Bronchial epithelial cell (primary cell): Measurements from ENCODE around the gene SERPINA12. TPM values are rescaled to one million over a fixed set of nuclear protein-coding genes. Genes with fewer than 3 reads are reported as not detected.

ENCODE experiments used
- DNase-seq: peaks from one replicate; pipeline ENCODE4 v3.0.0-alpha.2; 2010; ENCODE audit warnings: low read depth
- FAIRE-seq: peaks from 2 replicates; lab custom pipeline; 2011; peaks lifted over from hg19 to GRCh38; lab: Jason Lieb, UNC
- H3K27me3 ChIP-seq: 2 replicates; pipeline ENCODE4 v1.5.1; 2011; ENCODE audit warnings: low read length; ENCODE audit not compliant: control insufficient read depth, insufficient read depth
- H3K36me3 ChIP-seq: 2 replicates; pipeline ENCODE4 v1.5.1; 2011; ENCODE audit warnings: low read length; ENCODE audit not compliant: control insufficient read depth, insufficient read depth
- H3K4me3 ChIP-seq: 2 replicates; pipeline ENCODE4 v1.5.1; 2011; ENCODE audit warnings: mild to moderate bottlenecking, low read depth, low read length, control low read depth
- total RNA-seq: library from RNA; depleted of rRNA; stranded (reverse); fragments of >200 nt; gene quantifications from 2 replicates; pipeline ENCODE4 v1.2.1, GENCODE V29; 2014
- TF ChIP-seq, protein P1 (sequence below): IDR thresholded peaks from 2 replicates; pipeline ENCODE4 v1.5.1; 2011; ENCODE audit warnings: mild to moderate bottlenecking, moderate library complexity, low read length, control low read depth, inconsistent platforms; ENCODE audit not compliant: insufficient read depth, severe bottlenecking

Gene SERPINA12
- total RNA-seq = not detected in 2 replicates

- H3K4me3 ChIP-seq = no peak within 1 kb of the TSS
- no peaks in the 10 kb centered on the region for H3K36me3 ChIP-seq
- TF ChIP-seq, protein P1, sequence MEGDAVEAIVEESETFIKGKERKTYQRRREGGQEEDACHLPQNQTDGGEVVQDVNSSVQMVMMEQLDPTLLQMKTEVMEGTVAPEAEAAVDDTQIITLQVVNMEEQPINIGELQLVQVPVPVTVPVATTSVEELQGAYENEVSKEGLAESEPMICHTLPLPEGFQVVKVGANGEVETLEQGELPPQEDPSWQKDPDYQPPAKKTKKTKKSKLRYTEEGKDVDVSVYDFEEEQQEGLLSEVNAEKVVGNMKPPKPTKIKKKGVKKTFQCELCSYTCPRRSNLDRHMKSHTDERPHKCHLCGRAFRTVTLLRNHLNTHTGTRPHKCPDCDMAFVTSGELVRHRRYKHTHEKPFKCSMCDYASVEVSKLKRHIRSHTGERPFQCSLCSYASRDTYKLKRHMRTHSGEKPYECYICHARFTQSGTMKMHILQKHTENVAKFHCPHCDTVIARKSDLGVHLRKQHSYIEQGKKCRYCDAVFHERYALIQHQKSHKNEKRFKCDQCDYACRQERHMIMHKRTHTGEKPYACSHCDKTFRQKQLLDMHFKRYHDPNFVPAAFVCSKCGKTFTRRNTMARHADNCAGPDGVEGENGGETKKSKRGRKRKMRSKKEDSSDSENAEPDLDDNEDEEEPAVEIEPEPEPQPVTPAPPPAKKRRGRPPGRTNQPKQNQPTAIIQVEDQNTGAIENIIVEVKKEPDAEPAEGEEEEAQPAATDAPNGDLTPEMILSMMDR = no peak
- no peaks in the 10 kb centered on the region for H3K27me3 ChIP-seq
- FAIRE-seq = no peak
- no peak for DNase-seq
These were observed at the start of gene SERPINA12 for GRCh38 chr14:94509356-94509755. SERPINA12 (minus strand) TSS chr14:94509469; CDS start chr14:94498397, 11,072 bp downstream.

DNA sequence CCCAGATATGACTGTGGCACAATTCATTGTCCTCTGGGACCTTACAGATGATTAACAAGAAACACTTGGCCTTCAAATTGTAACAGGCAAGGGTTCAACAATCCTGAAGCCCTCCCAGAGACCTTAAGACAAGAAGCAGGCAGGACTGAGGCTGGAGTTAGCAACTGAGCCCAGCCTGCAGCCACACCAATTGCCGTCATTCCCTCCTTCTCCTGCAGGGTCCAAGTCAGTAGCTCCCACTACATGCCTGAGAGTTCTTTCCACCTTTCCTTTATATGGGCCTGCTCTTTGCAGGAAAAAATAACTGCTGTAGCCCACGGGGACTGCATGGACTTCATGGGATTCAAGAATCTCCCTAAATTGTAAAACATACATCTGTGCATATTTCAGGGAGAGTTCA lies 49.6 kb upstream of the SERPINA12 start:
- no peak overlapping the region for H3K4me3 ChIP-seq
- FAIRE-seq (no peak), DNase-seq (no peak)
- TF ChIP-seq, protein P1 = no peak
- H3K36me3 ChIP-seq = no peaks in the 10 kb centered on the region
- H3K27me3 ChIP-seq = no peaks in the 10 kb centered on the region

DNA sequence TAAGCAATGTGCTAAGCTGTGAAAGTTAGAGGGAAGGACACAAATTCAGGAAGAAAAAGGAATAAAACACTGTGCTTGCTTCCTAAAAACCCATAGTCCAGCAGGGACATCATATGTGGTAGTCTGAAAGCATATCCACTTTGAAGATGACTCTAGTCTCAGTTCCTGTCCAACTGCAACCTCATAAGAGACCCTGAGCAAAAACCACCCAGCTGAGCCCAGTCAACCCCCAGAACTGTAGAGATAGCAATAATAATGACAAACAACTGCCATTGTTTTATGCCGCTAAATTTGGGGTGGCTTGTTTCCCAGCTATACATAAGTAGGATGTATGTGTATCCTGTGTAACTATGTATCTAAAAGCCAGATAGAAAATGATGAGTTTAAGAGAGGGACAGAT lies 48.1 kb upstream of the SERPINA12 start:
- H3K27me3 ChIP-seq = no peaks in the 10 kb centered on the region
- TF ChIP-seq, protein P1 = no peak
- no peaks in the 10 kb centered on the region for H3K36me3 ChIP-seq
- no peak for DNase-seq
- FAIRE-seq = no peak
- no peak overlapping the region for H3K4me3 ChIP-seq

DNA sequence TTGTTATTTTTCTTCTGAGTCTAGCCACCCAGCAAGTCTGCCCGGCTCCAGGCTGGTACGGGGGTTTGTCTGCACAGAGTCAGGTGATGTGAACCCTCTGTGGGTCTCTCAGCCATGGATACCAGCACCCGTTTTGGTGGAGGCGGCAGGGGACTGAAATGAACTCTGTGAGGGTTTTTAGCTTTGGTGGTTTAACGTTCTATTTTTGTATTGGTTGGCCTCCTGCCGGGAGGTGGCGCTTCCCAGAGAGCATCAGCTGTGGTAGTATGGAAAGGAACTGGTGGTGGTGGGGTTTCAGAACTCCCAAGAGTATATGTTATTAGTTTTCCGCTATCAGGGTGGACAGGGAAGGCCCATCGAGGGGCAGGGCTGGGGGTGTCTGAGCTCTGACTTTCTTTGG lies 46.7 kb upstream of the SERPINA12 start:
- Histone ChIP-seq H3K27me3 (no peaks in the 10 kb centered on the region), H3K36me3 (no peaks in the 10 kb centered on the region), H3K4me3 (no peak overlapping the region)
- TF ChIP-seq, protein P1 = no peak
- DNase-seq = no peak
- no peak for FAIRE-seq

- DNase-seq = no peak
- no peaks in the 10 kb centered on the region for H3K27me3 ChIP-seq
- no peaks in the 10 kb centered on the region for H3K36me3 ChIP-seq
- no peak for FAIRE-seq
- TF ChIP-seq, protein P1 = no peak
- H3K4me3 ChIP-seq = no peak overlapping the region
These were observed 40.8 kb upstream of the SERPINA12 start for GRCh38 chr14:94550041-94550440.
